OCI-LY3 (cell line): ENCODE results near the gene FAM149B1.

Experiments used
- H2AFZ ChIP-seq: fragments of 200-600, 300-600 bp; shearing (Covaris generic); 2 replicates; pipeline ENCODE4 v1.6.0; 2014; ENCODE audit warnings: antibody characterized with exemption, low read depth, low read length
- H3K27ac ChIP-seq: fragments of 200-600, 300-600 bp; sonication (generic); 2 replicates; pipeline ENCODE4 v1.5.1; 2014; ENCODE audit warnings: mild to moderate bottlenecking, low read length, moderate library complexity, mixed read lengths
- H3K27me3 ChIP-seq: fragments of 200-600, 300-600 bp; sonication (generic); 2 replicates; pipeline ENCODE4 v1.6.1; 2014; ENCODE audit warnings: low read depth, low read length, mixed read lengths
- H3K36me3 ChIP-seq: fragments of 200-600, 300-600 bp; sonication (generic); replicated peaks from 2 replicates; pipeline ENCODE3; 2014; ENCODE audit warnings: low read depth, low read length, mixed read lengths
- H3K4me1 ChIP-seq: fragments of 300-600, 200-600 bp; sonication (generic); 2 replicates; pipeline ENCODE4 v1.6.1; 2014; ENCODE audit warnings: low read length, mixed read lengths
- H3K4me2 ChIP-seq: fragments of 200-600, 300-600 bp; sonication (generic); 2 replicates; pipeline ENCODE4 v1.6.1; 2014; ENCODE audit warnings: low read length, mixed read lengths
- H3K4me3 ChIP-seq: fragments of 300-600, 200-600 bp; sonication (generic); 2 replicates; pipeline ENCODE4 v1.5.1; 2014; ENCODE audit warnings: antibody characterized with exemption, mild to moderate bottlenecking, low read length, moderate library complexity
- H3K79me2 ChIP-seq: fragments of 300-600, 200-600 bp; shearing (Covaris generic); 2 replicates; pipeline ENCODE4 v1.6.1; 2014; ENCODE audit warnings: mild to moderate bottlenecking, low read length, mixed read lengths
- H3K9ac ChIP-seq: fragments of 300-600, 200-600 bp; shearing (Covaris generic); 2 replicates; pipeline ENCODE4 v1.6.0; 2014; ENCODE audit warnings: mild to moderate bottlenecking, low read length, moderate library complexity
- H3K9me3 ChIP-seq: fragments of 200-600, 300-600 bp; shearing (Covaris generic); 2 replicates; pipeline ENCODE4 v1.6.1; 2014; ENCODE audit warnings: low read length, mixed read lengths; ENCODE audit not compliant: insufficient read depth
- H4K20me1 ChIP-seq: fragments of 200-600, 300-600 bp; sonication (generic); 2 replicates; pipeline ENCODE4 v1.6.1; 2016; ENCODE audit warnings: low read length, mixed read lengths; ENCODE audit not compliant: insufficient read depth
- CTCF ChIP-seq: fragments of 200-600, 300-600 bp; sonication (generic); IDR thresholded peaks from 2 replicates; pipeline ENCODE4 v1.5.1; 2014; ENCODE audit warnings: antibody characterized with exemption, low read length, low read depth
- EZH2phosphoT487 ChIP-seq: fragments of 200-600 bp; shearing (Covaris generic); IDR thresholded peaks from 2 replicates; pipeline ENCODE4 v1.6.1; 2018; ENCODE audit warnings: antibody characterized with exemption, mixed run types, low read depth

The FAM149B1 gene

GRCh38 chr10:73246322-73246645, 78.4 kb downstream of the FAM149B1 start:
- TF ChIP-seq CTCF (no peak), EZH2phosphoT487 (no peak)
- H2AFZ ChIP-seq = peak overlapping the region; percentile 70; the same call in 1 of the 2 replicates
- peak overlapping the region; percentile 95 for H3K4me2 ChIP-seq
- H3K4me1 ChIP-seq = peaks cover 31% of the 10 kb centered on the region
- no peaks in the 10 kb centered on the region for H3K9me3 ChIP-seq
- peaks cover 68% of the 10 kb centered on the region for H3K79me2 ChIP-seq
- peak overlapping the region; percentile 97 for H3K27ac ChIP-seq
- H4K20me1 ChIP-seq = no peaks in the 10 kb centered on the region; the same call in 1 of the 2 replicates
- H3K27me3 ChIP-seq = no peaks in the 10 kb centered on the region
- peak overlapping the region; percentile 96 for H3K9ac ChIP-seq
- peaks cover 30% of the 10 kb centered on the region for H3K36me3 ChIP-seq
- H3K4me3 ChIP-seq = peak overlapping the region; percentile 98

GRCh38 chr10:73246646-73247508, 79.0 kb downstream of the FAM149B1 start, which contains the start of gene DNAJC9:
DNAJC9 (minus strand) TSS chr10:73247255; CDS start chr10:73247189, 66 bp downstream.
- Histone ChIP-seq H3K4me3 (peak within 1 kb of the TSS; percentile 98), H3K9me3 (no peaks in the 10 kb centered on the region), H3K27me3 (no peaks in the 10 kb centered on the region), H3K27ac (peak within 1 kb of the TSS; percentile 97), H3K4me2 (peak within 1 kb of the TSS; percentile 95), H3K4me1 (peaks cover 35% of the 10 kb centered on the region), H2AFZ (peak within 1 kb of the TSS; percentile 70; the same call in 1 of the 2 replicates), H3K36me3 (peaks cover 29% of the 10 kb centered on the region), H3K9ac (peak within 1 kb of the TSS; percentile 96), H3K79me2 (peaks cover 74% of the 10 kb centered on the region), H4K20me1 (no peaks in the 10 kb centered on the region; the same call in 1 of the 2 replicates)
- TF ChIP-seq EZH2phosphoT487 (no peak), CTCF (no peak)

- no peaks in the 10 kb centered on the region for H3K9me3 ChIP-seq
- TF ChIP-seq CTCF = no peak
- TF ChIP-seq EZH2phosphoT487 = no peak
- H3K4me3 ChIP-seq = peak overlapping the region; percentile 98
- H3K9ac ChIP-seq = peak overlapping the region; percentile 68
- no peak overlapping the region for H2AFZ ChIP-seq
- no peaks in the 10 kb centered on the region for H3K27me3 ChIP-seq
- peak overlapping the region; percentile 64 for H3K4me2 ChIP-seq
- H4K20me1 ChIP-seq = no peaks in the 10 kb centered on the region; the same call in 1 of the 2 replicates
- H3K4me1 ChIP-seq = peaks cover 35% of the 10 kb centered on the region
- H3K36me3 ChIP-seq = peaks cover 31% of the 10 kb centered on the region
- H3K27ac ChIP-seq = peak overlapping the region; percentile 97
- peaks cover 82% of the 10 kb centered on the region for H3K79me2 ChIP-seq
These were observed 79.8 kb downstream of the FAM149B1 start for GRCh38 chr10:73247509-73248258.

- TF ChIP-seq CTCF (no peak), EZH2phosphoT487 (no peak)
- H4K20me1 ChIP-seq = no peaks in the 10 kb centered on the region; the same call in 1 of the 2 replicates
- H3K9me3 ChIP-seq = no peaks in the 10 kb centered on the region
- H3K27ac ChIP-seq = peak overlapping the region; percentile 97; the same call in 1 of the 2 replicates
- H2AFZ ChIP-seq = no peak overlapping the region
- 0 out of 2 replicates have a peak overlapping the region, but pooled peaks have one; percentile 68 for H3K9ac ChIP-seq
- peaks cover 35% of the 10 kb centered on the region for H3K4me1 ChIP-seq
- H3K4me2 ChIP-seq = peak overlapping the region; percentile 64
- peaks cover 31% of the 10 kb centered on the region for H3K36me3 ChIP-seq
- H3K4me3 ChIP-seq = peak overlapping the region; percentile 98; the same call in 1 of the 2 replicates
- no peaks in the 10 kb centered on the region for H3K27me3 ChIP-seq
- H3K79me2 ChIP-seq = peaks cover 88% of the 10 kb centered on the region
These were observed 80.4 kb downstream of the FAM149B1 start for GRCh38 chr10:73248259-73248724.
